Activated CD8-positive, alpha-beta memory T cell treated with anti-CD3 and anti-CD28 coated beads for 1 hour (primary cell): ENCODE results near the gene USP13.
"Not testable (repeated sequence)": the region's sequence is repeated elsewhere in the genome, so short reads cannot be mapped to it uniquely, and the experiment has no call there.

ENCODE experiments used
- DNase-seq, 2 donors: peaks; one replicate each; pipeline ENCODE4 v3.0.0-alpha.2; 2020; ENCODE audit warnings: low read depth in 1 of 2; ENCODE audit errors: extremely low read depth in 1 of 2

Gene USP13

DNA sequence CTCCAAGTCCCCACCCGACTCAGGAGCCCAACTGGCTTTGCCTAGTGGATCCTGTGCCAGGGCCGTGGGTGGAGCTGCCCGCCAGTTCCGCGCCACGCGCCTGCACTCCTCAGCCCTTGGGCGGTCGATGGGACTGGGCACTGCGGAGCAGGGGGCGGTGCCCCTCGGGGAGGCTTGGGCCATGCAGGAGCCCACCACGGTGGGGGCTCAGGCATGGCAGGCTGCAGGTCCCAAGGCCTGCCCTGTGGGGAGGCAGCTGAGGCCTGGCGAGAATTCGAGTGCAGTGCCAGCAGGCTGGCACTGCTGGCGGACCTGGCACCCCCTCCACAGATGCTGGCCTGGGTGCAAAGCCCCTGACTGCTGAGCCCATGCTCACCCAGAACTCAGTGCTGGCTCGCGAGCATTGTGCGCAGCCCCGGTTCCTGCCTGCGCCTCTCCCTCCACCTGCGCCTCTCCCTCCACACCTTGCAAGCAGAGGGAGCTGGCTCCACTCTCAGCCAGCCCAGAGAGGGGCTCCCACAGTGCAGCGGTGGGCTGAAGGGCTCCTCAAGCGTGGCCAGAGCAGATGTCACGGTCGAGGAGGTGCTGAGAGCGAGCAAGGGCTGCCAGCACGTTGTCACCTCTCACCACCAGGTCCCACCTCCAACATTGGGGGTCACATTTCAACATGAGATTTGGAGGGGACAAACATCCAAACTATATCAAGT lies 122.7 kb downstream of the USP13 start:
- no peak for DNase-seq

DNA sequence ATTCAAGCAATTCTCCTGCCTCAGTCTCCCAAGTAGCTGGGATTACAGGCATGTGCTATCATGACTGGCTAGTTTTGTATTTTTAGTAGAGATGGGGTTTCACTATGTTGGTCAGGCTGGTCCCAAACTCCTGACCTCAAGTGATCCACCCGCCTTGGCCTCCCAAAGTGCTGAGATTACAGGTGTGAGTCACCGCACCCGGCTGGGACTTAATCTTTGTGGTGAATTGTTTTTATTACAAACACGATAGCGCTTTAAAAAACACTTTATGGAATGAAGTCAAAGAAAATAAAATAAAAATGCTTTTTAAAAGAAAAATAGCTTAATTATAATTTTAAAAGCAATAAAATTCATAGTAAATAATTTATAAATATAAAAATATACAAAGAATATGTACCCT lies 130.0 kb downstream of the USP13 start:
- DNase-seq = not testable (repeated sequence)

DNA sequence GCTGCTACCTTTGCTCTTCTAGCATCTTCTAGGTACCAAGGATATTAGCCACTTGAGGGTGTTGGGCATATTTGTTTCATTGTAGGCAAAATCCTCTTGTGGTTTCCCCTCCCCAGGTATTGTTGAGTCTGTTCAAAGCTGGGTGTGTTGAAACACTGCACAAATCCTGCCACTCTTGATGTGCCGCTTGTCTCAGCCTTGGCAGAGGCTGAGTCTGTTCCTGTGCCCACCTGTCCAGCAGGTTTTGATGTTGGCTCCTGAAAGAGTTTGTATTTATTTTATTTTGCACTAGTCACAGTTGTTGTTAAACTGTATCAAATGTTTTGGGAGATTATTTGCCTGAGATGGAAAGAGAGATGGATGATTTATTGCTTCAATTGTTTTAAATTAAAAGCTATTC lies 136.2 kb downstream of the USP13 start:
- DNase-seq = no peak

DNA sequence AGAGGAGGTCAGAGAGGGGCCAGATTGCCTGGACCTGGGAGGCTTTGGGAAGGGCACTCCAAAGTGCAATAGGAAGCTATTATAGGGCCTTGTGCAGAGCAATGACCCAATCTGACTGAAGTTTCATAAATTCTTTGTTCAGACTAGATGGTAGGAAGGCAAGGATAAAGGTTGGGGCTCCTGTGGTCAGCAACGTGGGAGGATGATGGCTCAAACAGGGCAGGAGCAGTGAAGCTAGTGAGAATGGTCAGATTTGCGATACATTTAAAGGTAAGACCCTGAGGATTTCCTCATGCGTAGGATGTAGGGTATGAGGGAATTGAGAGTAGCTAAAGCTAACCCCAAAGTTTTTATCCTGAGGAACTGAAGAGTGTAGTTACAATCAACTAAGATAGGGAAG lies 139.0 kb downstream of the USP13 start:
- no peak for DNase-seq

DNA sequence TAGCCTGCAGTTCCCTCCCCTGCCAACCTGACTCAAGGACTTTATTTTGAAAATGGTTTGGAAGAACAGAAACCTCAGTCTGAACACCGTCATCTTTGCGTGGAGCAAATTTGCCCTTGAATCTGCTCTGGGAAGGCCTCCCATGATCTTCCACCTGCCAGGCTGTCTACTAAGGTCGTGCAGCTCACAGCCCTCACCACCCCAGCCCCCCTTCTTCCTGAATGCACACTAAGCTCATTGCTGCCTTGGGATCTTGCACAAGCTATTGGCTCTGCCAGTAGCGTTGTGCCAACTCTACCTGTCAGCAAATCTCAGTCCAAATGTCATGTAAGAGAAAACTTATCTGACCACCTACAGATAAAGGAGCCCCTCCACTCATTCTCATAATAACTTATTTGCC lies 141.5 kb downstream of the USP13 start:
- DNase-seq = no peak

DNA sequence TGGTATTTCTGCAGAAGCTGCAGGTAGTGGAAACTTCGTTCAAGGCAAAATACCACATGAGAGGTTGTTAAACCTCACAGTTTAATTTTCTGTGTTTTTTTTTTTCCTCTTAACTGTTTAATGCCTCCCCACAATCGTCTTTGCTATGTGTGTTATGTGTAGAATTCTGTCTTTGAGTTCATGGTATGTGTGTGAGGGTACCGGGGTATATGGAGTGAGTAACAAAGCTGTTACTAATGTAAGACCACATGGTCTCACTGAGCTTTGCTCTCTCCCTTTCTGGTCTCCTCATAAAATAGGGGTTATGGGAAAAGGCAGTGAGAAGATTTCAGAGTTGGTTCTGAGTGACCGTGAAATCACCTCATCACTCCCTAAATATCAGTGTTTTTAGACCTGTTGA lies 143.6 kb downstream of the USP13 start:
- no peak for DNase-seq

DNA sequence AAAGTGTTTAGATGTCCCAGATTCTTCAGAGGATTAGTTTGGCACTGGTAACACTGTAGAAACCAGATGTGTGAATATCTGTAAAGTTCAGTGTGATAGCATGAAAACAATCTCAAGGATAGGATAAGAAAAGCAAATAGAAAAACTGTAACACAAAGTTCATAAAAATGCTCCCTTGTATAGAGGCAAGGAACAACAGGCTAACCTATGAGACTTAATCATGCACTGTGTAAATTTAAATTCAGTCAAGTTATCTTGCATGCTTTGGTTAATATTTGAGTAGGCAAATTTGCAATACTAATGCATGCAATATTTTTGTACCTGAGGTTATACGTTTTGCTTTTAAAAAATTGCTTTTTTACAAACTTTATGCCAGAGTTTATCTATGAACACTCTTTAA lies 144.4 kb downstream of the USP13 start:
- DNase-seq = no peak

DNA sequence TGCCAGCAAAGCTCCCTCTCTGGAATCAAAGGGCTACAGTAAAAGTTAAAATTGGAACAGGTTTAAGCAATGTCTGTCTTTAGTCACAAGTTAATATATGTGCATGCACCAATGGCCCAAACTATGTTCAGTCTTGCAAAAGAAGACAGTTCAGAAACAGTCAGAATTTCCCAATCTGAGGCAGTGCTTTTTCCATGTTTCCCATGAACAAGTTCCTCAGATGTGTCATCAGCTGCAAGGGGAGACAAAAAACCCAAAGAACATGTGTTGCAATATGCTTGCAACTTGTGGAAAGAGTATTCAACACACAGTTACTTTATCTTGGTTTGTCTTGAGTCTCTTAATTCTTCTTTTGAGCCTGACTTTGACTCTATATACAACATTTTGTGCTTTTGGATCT lies 148.4 kb downstream of the USP13 start:
- no peak for DNase-seq

DNA sequence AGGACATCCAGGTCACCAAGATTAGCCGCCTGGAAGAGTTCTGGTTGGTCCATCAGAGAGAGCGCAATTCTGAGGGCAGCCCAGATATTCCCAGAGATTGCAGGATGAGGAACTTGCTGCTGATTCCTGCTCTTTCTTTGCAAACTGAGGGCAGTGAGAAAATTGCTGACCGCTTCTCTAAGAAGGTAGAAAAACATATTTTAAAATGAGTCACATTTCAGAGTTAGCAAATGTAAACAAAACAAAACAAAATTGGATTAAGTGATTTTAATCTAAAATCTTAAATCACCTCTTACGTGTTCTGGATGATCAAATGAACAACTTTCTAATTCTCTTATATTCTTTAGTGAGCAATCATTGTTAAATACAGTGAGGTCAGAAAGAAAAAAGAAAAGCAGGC lies 149.0 kb downstream of the USP13 start:
- DNase-seq = no peak

DNA sequence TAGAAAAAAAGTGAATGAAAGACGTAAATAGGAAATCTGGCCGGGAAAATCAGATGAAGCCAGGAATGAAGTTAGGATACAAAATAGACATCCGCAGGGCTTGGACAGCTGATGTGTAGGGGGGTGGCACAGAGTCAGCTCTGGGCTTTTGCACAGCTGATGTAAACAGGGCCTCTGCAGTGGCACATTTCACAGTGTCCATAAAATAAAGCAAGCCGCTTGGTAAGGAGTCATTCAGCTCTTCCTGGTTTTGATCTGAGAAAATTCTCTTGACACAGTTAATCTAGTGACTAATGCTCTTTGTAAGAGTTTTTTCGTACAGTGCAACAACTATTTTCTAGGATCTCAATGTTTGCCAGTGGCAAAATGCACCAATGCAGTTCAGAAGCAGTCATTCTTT lies 153.3 kb downstream of the USP13 start:
- DNase-seq = no peak

DNA sequence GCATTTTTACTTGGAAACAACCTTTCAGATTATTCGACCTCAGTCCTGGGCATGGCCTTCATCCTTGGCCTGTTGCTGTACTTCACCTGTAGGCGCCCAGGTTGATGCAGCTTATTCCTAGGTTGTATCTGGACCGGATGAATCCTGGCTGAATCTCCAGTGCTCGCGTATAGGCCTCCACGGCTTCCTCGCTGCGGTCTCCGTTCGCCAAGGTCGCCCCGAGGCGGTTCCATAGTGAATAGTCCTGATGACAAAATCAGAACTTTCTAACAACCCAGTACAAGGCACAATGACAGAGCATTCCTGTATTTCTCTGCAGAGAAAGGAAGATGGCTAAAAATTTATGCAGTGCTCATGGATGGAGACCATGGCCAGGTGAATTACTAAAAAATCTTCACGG lies 154.7 kb downstream of the USP13 start:
- DNase-seq = no peak

DNA sequence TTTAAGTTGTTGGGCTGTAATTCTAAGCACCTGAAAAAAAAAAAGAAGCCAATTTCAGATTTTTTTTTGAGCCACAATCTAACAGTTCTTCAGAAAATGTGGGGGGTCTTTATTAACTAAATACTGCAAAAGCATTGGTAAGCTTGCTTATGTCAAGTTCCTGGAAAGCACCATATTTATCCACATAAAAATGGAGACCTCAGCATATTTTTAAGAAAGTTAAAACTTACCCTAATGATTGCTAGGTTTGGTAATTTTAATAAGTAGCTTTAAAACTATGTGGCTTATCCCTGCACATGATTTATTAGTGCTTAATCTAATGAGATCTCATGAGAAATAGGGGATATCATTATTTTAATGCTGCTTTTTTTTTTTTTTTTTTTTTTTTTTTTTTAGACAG lies 156.8 kb downstream of the USP13 start:
- DNase-seq = no peak

DNA sequence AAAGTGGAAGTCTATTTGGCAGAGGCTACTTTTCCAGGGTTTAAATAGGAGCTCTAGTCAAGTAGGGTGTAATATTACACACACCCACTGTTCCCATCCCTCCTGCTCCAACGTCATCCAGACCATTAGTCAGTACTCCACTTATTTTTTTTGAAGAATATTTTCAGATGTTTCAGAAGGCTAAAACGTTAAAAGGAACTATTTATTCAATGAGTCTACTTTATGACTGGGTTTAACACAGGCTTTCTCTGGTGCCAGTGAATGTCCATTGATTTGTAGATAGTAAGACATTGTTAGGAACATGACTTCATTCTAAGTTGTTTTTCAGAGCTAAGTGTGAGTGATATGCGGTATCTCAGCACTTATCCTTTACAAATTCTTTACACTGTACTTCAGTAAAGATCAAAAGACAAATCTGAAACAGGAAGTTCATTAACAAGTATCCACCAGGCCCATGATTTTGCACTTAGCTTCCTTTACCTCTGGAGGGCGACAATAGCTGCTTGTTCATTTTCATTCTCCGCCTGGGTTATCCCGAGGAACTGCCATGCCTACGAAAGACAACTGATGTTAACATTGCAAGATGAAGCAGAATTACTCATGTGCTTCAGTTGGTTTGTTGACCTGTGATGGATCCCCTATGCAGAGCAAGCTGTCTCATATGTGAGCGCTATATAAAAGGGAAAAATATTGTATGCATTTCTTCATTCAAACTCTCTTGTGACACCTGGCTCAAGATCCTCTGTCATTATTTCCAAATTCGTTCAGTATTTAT lies 158.7 kb downstream of the USP13 start:
- DNase-seq = no peak

DNA sequence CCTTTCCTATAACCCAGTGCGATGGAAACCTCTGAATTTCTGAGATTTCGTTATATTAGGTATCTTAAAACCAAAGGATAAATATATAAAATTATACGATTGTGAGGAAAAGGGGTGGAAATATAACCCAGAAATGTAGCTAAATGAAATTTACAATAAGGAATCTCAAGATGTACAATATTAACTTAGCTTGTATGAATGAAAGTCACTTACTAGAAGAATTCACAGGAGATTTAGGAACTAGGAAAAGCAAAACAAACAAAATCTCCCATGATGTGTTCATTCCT lies 159.2 kb downstream of the USP13 start:
- DNase-seq = no peak

DNA sequence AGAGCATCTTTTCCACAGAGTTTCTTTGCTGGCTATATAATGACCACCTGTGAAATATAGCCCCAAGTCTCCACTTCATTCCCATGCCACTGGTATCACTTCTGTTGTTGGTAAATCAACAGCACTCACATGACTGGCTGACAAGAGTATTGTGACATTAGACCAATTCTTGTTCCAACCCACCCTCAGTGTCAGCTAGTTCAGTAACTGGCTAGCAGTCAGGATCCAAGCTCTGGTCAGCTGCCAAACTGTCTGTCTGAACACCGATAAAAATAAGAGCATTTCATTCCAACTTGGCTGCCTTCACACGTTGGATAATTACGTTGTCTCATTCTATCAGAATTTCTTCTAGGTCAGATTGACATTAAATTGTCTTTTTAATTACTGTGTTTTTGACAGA lies 166.5 kb downstream of the USP13 start:
- no peak for DNase-seq

DNA sequence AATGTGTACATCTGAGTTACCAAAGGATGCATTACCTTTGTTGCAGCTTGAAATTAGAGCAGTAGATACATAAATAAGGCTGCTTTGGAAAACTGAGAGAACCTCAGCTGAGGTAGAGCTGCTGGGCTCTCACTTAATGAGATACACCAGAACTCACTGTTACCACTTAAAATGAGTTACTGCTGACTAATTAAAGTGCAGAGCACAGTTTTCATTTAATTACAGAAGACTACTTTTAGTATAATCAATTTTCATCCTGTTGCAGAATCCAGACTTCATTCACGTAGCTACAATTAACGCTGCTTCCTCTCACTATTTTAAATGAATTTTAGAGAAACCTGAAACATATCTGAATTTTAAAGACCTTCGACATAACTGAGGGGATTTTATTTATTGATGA lies 169.5 kb downstream of the USP13 start:
- DNase-seq = no peak

DNA sequence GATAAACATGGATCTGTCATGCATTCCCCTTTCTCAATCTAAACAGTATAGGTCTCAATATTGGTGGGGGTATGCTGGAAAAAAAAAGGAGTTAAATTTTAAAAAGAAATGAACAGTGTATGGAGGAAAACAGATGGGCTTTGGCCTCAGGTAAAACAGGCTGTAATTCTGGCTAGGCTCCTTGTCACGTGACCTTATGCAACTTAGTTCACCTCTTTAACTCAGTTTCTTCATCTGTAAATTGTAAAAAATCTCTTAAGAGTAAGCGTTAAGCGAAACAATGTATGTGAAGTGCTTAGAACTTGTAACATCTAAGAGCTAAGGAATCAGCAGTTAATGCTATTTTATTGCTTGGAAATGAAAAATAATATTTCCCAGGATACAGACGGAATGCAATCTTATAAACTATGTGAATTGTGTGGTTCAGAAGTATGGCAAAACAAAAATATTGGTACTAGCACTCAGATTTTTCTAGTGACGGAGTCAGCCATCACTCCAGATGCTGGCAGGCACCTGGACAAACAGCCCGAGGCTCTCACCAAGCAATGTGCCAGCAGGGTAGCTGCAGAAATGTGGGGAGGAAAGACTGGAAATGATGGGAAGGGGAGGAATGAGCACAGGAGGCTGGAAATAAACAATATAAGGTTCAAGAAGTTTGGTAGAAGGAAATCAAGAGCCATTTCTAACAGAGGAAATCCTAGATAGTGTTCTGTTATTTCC lies 172.8 kb downstream of the USP13 start:
- DNase-seq = no peak

DNA sequence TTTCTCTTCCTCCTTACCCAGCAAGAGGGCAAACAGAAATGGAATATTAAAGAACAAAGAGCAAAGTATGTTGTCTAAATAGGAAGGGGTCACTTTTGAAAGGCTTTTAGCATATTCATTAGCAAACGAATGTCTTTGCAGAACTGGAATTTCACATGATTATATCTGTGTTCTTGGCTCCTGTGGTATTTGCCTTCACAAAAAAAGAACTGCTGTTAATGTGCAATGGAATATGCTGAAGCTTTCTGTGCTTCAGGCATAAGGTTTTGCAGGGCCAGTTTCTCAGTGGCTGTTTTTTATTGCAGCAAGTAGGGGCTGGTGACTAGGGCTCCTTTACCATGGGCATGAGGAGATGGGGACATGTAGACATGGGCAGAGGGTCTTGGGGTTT lies 173.4 kb downstream of the USP13 start:
- no peak for DNase-seq

DNA sequence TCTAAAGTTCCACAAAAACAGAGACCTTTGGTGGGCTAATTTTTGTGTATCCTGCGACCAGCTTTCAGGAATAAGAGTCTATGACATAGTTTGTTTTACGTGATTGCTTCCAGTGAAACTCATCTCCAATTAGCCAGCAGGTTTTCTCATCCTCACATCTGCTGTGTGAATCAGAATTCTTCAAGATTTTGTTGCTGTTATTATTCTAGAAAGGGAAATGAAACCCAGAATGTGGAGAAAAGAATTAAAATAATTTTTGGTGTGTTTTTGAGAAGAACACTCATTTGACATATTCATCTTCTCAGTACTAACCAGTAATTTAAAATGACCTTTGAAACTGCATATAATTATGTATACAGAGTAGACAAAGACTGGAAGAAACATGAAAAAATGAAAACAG lies 175.9 kb downstream of the USP13 start:
- no peak for DNase-seq

DNA sequence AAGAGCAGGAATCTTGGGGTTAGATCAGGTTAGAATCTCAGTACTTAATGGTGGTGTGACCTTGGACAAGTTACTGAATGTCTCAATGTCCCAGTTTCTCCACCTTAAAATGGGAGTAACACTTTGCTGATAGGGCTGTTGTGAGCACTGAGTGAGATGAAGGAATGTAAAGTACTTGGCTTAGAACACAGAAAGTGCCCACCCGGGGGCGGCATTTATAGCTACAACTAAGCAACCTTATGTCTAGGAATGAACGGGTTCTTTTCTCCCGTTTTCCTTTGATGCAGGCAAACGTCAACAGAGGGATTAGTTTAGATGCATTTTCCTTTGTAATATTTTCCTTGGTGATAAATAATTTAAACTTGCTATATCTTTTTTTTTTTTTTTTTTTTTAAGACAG lies 176.6 kb downstream of the USP13 start:
- DNase-seq = no peak

DNA sequence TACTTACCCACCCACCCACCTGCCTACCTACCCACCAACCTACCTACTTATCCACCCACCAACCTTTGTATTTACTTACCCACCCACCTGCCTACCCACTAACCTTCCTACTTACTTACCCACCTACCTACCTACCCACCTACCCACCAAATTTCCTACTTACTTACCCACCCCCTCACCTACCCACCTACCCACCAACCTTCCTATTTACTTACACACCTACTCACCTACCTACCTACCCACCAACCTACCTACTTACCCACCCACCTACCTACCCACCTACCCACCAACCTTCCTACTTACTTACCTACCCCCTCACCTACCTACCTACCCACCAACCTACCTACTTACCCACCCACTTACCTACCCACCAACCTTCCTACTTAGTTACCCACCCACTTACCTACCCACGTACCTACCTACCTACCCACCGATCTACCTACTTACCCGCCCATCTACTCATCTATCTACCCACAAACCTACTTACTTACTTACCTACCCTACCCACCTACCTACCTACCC lies 179.6 kb downstream of the USP13 start:
- no peak for DNase-seq

DNA sequence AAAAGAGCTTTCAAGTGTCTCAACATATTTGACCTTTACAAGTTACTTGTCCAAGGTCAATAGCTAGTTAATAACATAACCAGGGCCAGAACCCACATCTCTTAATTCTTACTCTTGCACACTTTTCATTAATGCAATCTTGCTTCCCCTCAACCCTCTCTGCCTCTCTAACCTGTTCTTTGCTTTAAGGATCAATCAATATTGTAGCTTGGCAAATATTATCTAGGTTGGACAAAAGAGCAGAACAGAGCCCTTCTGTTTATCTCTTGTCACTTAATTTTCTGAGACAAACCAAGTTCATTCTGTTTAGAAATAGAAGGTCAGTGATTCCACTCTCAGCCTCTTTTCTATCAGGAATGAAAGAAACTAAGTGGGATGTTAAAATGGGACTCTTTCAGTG lies 180.5 kb downstream of the USP13 start:
- DNase-seq = no peak
